WERI-Rb-1 (cell line): Measurements from ENCODE around the gene NIPAL3.
"Not testable (repeated sequence)": the region's sequence is repeated elsewhere in the genome, so short reads cannot be mapped to it uniquely, and the experiment has no call there.

Experiments
- DNase-seq: peaks from one replicate; pipeline ENCODE4 v3.0.0-alpha.2; 2020
- H3K27ac ChIP-seq: fragments of 250-450 bp; sonication (Bioruptor Pico); 2 replicates; pipeline ENCODE4 v1.5.1; 2020; ENCODE audit warnings: mild to moderate bottlenecking, moderate library complexity
- H3K27me3 ChIP-seq: fragments of 250-450 bp; sonication (Bioruptor Pico); 2 replicates; pipeline ENCODE4 v1.5.1; 2021; ENCODE audit warnings: mild to moderate bottlenecking, low read depth, moderate library complexity; ENCODE audit not compliant: insufficient read depth, severe bottlenecking
- H3K36me3 ChIP-seq: fragments of 250-450 bp; sonication (Bioruptor Pico); 2 replicates; pipeline ENCODE4 v1.5.1; 2020; ENCODE audit warnings: mild to moderate bottlenecking, moderate library complexity
- H3K4me3 ChIP-seq: 2 replicates; pipeline ENCODE4 v1.5.1; 2011; ENCODE audit warnings: low read depth, mild to moderate bottlenecking, control low read depth, low read length
- H3K9me3 ChIP-seq: fragments of 250-450 bp; sonication (Bioruptor Pico); 2 replicates; pipeline ENCODE4 v1.5.1; 2021; ENCODE audit warnings: mild to moderate bottlenecking, moderate library complexity; ENCODE audit not compliant: severe bottlenecking
- TF ChIP-seq, protein P1 (sequence below): IDR thresholded peaks from 2 replicates; pipeline ENCODE4 v1.5.1; 2011; ENCODE audit warnings: low read depth, mild to moderate bottlenecking, control low read depth, inconsistent platforms, low read length

NIPAL3 gene

DNA sequence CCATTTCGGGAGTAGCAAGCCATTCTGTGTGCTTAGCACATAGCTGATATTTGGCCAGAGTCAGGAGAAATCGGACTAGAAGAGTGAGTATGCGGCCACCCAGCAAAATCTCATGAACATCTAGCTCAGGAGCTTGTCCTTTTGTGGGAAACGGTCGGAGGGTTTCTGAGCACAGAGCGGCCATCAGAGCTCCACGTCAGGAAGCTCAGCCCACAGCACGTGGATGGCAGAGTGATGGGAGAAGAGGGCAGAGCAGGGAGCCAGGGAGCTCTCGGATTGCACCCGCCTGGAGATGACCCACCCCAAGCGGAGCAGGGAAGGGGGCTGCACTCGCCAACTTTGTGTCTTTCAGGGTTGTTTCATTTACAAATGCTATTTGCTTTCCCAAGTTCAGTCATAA is 100.9 kb downstream of the NIPAL3 start:
- H3K36me3 ChIP-seq, result peaks cover 2% of the 10 kb centered on the region
- no peaks in the 10 kb centered on the region for H3K27me3 ChIP-seq
- no peak for DNase-seq
- H3K27ac ChIP-seq, result no peak overlapping the region
- H3K4me3 ChIP-seq, result no peak overlapping the region
- H3K9me3 ChIP-seq, result no peaks in the 10 kb centered on the region
- TF ChIP-seq, protein P1, sequence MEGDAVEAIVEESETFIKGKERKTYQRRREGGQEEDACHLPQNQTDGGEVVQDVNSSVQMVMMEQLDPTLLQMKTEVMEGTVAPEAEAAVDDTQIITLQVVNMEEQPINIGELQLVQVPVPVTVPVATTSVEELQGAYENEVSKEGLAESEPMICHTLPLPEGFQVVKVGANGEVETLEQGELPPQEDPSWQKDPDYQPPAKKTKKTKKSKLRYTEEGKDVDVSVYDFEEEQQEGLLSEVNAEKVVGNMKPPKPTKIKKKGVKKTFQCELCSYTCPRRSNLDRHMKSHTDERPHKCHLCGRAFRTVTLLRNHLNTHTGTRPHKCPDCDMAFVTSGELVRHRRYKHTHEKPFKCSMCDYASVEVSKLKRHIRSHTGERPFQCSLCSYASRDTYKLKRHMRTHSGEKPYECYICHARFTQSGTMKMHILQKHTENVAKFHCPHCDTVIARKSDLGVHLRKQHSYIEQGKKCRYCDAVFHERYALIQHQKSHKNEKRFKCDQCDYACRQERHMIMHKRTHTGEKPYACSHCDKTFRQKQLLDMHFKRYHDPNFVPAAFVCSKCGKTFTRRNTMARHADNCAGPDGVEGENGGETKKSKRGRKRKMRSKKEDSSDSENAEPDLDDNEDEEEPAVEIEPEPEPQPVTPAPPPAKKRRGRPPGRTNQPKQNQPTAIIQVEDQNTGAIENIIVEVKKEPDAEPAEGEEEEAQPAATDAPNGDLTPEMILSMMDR, result no peak

DNA sequence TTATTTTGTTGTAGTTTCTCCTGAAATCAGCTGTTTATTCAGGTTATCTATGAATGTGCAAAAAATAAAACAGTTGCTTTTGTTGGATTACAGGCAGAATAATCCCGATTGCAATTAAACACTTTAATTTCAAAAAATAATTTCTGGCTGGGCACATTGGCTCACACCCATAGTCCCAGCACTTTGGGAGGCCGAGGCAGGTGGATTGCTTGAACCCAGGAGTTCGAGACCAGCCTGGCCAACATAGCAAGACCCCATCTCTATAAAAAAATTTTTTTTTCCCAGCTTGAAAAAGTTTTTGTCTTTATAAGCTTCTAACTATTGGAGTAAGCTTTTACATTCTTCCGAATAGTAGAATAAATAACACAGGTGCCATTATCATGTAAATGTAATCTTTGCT is 102.3 kb downstream of the NIPAL3 start:
- no peaks in the 10 kb centered on the region for H3K27me3 ChIP-seq

DNA sequence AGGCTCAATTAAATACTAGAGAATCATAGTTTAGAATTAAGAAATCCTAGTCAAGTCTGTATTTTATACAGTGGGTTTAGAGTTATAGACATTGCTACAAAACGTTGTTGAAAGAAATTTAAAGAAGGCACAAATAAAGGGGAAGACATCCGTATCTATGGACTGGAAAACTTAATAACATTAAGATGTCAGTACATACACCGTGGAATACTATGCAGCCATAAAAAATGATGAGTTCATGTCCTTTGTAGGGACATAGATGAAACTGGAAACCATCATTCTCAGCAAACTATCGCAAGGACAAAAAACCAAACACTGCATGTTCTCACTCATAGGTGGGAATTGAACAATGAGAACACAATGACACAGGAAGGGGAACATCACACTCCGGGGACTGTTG is 104.7 kb downstream of the NIPAL3 start:
- H3K27ac ChIP-seq, H3K9me3 ChIP-seq, H3K4me3 ChIP-seq, DNase-seq, H3K27me3 ChIP-seq, H3K36me3 ChIP-seq: not testable (repeated sequence)

More for the DNA sequence above, 102.3 kb downstream of the NIPAL3 start:
- Histone ChIP-seq H3K27ac (no peak overlapping the region), H3K4me3 (no peak overlapping the region), H3K9me3 (no peaks in the 10 kb centered on the region), H3K36me3 (peaks cover 2% of the 10 kb centered on the region)
- DNase-seq, result no peak
- TF ChIP-seq, protein P1, result no peak
